Muscle layer of colon (tissue), 2 donors: ENCODE data around the gene SLC25A2.
"Not testable (repeated sequence)": the region's sequence is repeated elsewhere in the genome, so short reads cannot be mapped to it uniquely, and the experiment has no call there.

ENCODE experiments used
- H3K27ac ChIP-seq: one replicate; pipeline ENCODE4 v1.7.0; 2013; ENCODE audit warnings: low read depth, mild to moderate bottlenecking, low read length, moderate library complexity
- H3K27me3 ChIP-seq, 2 donors: one replicate each; pipeline ENCODE4 v1.7.0; 2013; ENCODE audit warnings: low read length in 2 of 2, mild to moderate bottlenecking in 2 of 2; ENCODE audit not compliant: insufficient read depth in 2 of 2, control insufficient read depth in 1 of 2
- H3K36me3 ChIP-seq: one replicate; pipeline ENCODE4 v1.7.0; 2013; ENCODE audit warnings: mild to moderate bottlenecking, low read length; ENCODE audit not compliant: insufficient read depth
- H3K4me1 ChIP-seq: one replicate; pipeline ENCODE4 v1.7.0; 2013; ENCODE audit warnings: mild to moderate bottlenecking, low read length; ENCODE audit not compliant: insufficient read depth
- H3K4me3 ChIP-seq, 2 donors: one replicate each; pipeline ENCODE4 v1.7.0; 2013; ENCODE audit warnings: low read length in 2 of 2, low read depth in 1 of 2, mild to moderate bottlenecking in 1 of 2, moderate library complexity in 1 of 2
- H3K9ac ChIP-seq: one replicate; pipeline ENCODE4 v1.7.0; 2013; ENCODE audit warnings: low read length
- H3K9me3 ChIP-seq: one replicate; pipeline ENCODE4 v1.7.0; 2013; ENCODE audit warnings: mild to moderate bottlenecking, low read length
- donor health status: abdominal sarcoma.
- donor health status: Adenocarcinoma of cecum.

Gene SLC25A2

GRCh38 chr5:141332571-141332970 lies 28.7 kb upstream of the SLC25A2 start:
- peaks cover 42% of the 10 kb centered on the region for H3K9me3 ChIP-seq
- H3K4me3 ChIP-seq, H3K27ac ChIP-seq, H3K4me1 ChIP-seq, H3K9ac ChIP-seq, H3K36me3 ChIP-seq, H3K27me3 ChIP-seq: not testable (repeated sequence)

DNA sequence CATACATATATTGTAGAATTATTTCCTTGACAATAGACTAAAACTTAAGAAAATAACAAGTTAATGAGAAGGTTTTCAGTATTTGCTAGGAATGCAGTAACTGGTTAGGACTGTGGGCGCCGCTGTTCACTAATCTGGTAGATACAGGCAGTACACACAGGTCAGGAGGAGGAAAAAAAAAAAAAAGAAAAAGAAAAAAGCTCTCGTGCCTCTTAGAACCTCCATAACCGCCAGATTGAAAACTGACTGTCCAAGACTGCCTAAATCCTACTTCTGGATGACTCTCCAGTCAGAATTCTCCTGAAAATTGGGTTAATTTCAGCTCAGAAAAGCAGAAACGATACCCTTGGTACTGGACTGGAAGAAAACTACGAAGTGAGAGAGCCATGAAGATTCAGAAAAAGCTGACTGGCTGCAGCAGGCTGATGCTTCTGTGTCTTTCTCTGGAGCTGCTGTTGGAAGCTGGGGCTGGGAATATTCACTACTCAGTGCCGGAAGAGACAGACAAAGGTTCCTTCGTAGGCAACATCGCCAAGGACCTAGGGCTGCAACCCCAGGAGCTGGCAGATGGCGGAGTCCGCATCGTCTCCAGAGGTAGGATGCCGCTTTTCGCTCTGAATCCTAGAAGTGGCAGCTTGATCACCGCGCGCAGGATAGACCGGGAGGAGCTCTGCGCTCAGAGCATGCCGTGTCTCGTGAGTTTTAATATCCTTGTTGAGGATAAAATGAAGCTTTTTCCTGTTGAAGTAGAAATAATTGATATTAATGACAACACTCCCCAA lies 26.6 kb upstream of the SLC25A2 start, which contains the start of gene PCDHGA1:
PCDHGA1 (plus strand) TSS at position 216 of the 782 bp plus-strand sequence.
- Histone ChIP-seq H3K4me1 (no peaks in the 10 kb centered on the region), H3K9ac (no peak within 1 kb of the TSS), H3K27ac (no peak within 1 kb of the TSS), H3K36me3 (no peaks in the 10 kb centered on the region), H3K4me3 (peak within 1 kb of the TSS in 1 of 2 donors; percentile 25), H3K27me3 (no peaks in the 10 kb centered on the region), H3K9me3 (peaks cover 46% of the 10 kb centered on the region)

- H3K9ac ChIP-seq: no peak overlapping the region
- H3K9me3 ChIP-seq: peaks cover 39% of the 10 kb centered on the region
- peak overlapping the region in 1 of 2 donors; percentile 28 for H3K4me3 ChIP-seq
- no peaks in the 10 kb centered on the region for H3K27me3 ChIP-seq
- H3K4me1 ChIP-seq: no peaks in the 10 kb centered on the region
- no peaks in the 10 kb centered on the region for H3K36me3 ChIP-seq
- no peak overlapping the region for H3K27ac ChIP-seq
Measured at GRCh38 chr5:141328231-141328630, 24.4 kb upstream of the SLC25A2 start.

GRCh38 chr5:141326088-141326854 lies 22.4 kb upstream of the SLC25A2 start:
- Histone ChIP-seq H3K9me3 (peaks cover 36% of the 10 kb centered on the region), H3K9ac (peak overlapping the region; percentile 38), H3K27me3 (no peaks in the 10 kb centered on the region), H3K4me1 (no peaks in the 10 kb centered on the region), H3K36me3 (no peaks in the 10 kb centered on the region), H3K27ac (no peak overlapping the region), H3K4me3 (peak overlapping the region; percentile 37 to 72)

DNA sequence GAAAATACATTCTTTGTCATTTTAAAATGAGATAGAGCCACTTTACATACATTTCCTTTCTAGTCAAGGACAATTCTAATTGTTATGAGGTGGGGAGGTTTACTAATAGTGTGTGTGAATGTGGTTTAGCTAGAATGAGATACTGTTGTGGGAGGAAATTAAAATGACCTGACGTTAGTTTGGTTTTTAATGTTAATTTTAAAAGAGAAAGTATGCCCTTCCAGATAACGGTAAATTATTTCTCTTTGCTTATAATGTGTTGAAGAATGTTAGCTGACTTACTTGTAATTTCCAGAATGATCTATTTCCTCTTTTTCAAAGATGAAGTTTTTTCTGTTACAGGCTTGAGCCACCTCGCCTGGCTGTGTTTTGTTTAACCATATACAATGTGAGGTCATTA lies 18.4 kb upstream of the SLC25A2 start:
- peaks cover 37% of the 10 kb centered on the region for H3K9me3 ChIP-seq
- no peak overlapping the region for H3K9ac ChIP-seq
- H3K27ac ChIP-seq: no peak overlapping the region
- H3K4me1 ChIP-seq: no peaks in the 10 kb centered on the region
- peaks cover 19% of the 10 kb centered on the region for H3K36me3 ChIP-seq
- no peaks in the 10 kb centered on the region for H3K27me3 ChIP-seq
- no peak overlapping the region for H3K4me3 ChIP-seq

DNA sequence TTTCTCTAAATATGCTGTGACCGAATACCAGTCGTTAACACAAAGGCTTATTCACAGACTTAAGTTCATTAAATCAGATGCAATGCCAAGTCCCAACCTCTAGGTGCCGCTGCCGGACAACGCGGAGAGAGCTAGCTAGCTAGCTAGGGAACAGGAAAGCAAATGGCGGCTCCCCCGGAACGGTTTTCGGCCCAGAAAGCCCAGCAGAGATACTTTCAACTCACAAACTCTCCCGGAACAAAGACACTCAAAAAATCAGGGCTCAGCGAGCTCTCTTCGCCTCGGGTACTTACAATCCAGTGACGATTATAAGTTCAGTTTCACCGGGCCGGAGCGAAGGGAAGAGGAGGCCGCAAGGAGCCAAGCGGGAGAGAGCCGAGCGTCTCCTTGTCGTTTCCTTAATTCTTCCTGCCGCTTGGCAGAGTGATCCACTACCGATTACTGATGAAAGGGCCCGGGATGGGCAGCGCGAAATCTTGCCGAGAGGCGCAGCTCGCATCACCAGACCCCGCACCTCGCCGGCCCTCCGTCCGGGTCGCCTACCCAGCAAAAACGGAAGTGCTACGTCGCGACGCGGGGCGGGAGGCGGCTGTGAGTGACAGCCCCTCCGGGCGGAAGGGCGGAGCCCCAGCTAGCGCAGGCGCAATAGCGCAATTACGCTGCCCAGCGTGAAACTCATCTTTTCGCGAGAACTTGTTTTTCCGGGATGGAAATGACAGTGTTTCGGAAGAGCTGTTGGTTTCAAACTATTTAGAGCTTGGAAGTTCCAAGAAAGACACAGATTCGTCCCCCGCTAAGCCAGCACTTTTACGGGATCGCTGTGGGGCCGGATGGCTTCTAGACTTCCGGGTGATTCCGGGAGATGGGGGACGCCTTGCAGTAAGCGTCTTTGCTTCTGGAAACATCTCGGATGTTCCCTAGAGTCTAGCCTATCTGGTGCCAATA lies 16.6 kb upstream of the SLC25A2 start, which contains the start of gene TAF7:
TAF7 (minus strand) TSS at position 560 of the 945 bp plus-strand sequence. CDS start 740 bp downstream, outside the sequence.
- peaks cover 19% of the 10 kb centered on the region for H3K36me3 ChIP-seq
- no peaks in the 10 kb centered on the region for H3K27me3 ChIP-seq
- H3K4me1 ChIP-seq: no peaks in the 10 kb centered on the region

GRCh38 chr5:141319699-141320098 lies 15.8 kb upstream of the SLC25A2 start:
- H3K9ac ChIP-seq: no peak overlapping the region
- H3K27ac ChIP-seq: no peak overlapping the region
- peak overlapping the region; percentile 98 for H3K4me3 ChIP-seq

More for the DNA sequence above, 16.6 kb upstream of the SLC25A2 start, which contains the start of gene TAF7:
- peak within 1 kb of the TSS; percentile 59 for H3K9ac ChIP-seq
- H3K4me3 ChIP-seq: peak within 1 kb of the TSS; percentile 98
- H3K27ac ChIP-seq: peak within 1 kb of the TSS; percentile 89
- H3K9me3 ChIP-seq: peaks cover 46% of the 10 kb centered on the region

GRCh38 chr5:141319202-141319601 lies 15.4 kb upstream of the SLC25A2 start:
- H3K27ac ChIP-seq: no peak overlapping the region
- peaks cover 52% of the 10 kb centered on the region for H3K9me3 ChIP-seq
- peak overlapping the region; percentile 98 for H3K4me3 ChIP-seq
- no peak overlapping the region for H3K9ac ChIP-seq
- H3K36me3 ChIP-seq: peaks cover 19% of the 10 kb centered on the region
- H3K4me1 ChIP-seq: no peaks in the 10 kb centered on the region
- no peaks in the 10 kb centered on the region for H3K27me3 ChIP-seq

More at GRCh38 chr5:141319699-141320098, 15.8 kb upstream of the SLC25A2 start:
- Histone ChIP-seq H3K9me3 (peaks cover 51% of the 10 kb centered on the region), H3K4me1 (no peaks in the 10 kb centered on the region), H3K36me3 (peaks cover 19% of the 10 kb centered on the region), H3K27me3 (no peaks in the 10 kb centered on the region)

GRCh38 chr5:141316963-141317362 lies 13.1 kb upstream of the SLC25A2 start:
- not testable (repeated sequence) for H3K4me1 ChIP-seq, H3K4me3 ChIP-seq, H3K27me3 ChIP-seq, H3K9ac ChIP-seq, H3K27ac ChIP-seq
- H3K9me3 ChIP-seq: peaks cover 55% of the 10 kb centered on the region
- peaks cover 19% of the 10 kb centered on the region for H3K36me3 ChIP-seq

DNA sequence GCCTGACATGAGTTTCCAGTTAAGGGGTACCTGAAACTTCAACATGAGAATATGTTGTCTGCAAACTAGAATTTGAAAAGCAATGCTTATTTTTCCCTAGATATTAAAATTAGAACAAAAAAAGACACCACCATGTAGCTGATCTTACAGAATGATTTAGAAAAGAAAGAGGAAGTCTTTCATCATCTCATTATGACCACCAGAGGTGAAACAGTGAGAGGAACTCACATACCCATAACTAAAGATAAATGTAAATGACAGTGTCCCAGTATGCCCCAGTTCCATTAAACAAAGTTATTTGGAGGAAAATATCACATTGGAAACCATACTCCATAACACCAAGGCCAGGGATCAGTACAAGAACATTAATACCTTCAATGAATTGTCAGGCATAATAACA lies 9.9 kb upstream of the SLC25A2 start:
- Histone ChIP-seq H3K4me1 (no peaks in the 10 kb centered on the region), H3K9me3 (peaks cover 52% of the 10 kb centered on the region), H3K27me3 (no peaks in the 10 kb centered on the region), H3K4me3 (no peak overlapping the region), H3K27ac (no peak overlapping the region), H3K36me3 (peaks cover 6% of the 10 kb centered on the region), H3K9ac (no peak overlapping the region)

DNA sequence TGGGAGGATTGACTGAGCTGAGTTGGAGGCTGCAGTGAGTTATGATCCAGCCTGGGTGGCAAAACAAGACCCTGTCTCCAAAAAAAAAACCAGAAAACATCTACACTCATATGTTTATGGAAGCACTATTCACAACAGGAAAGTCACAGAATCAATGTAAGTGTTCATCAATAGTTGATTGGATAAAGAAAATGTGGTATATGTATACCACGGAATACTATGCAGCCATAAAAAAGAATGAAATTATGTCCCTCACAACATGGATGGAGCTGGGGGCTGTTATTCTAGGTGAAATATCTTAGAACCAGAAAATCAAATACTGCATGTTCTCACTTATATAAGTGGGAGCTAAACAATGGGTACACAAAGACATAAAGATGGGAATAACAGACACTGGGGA lies 2.8 kb upstream of the SLC25A2 start:
- H3K4me3 ChIP-seq: no peak overlapping the region
- peaks cover 41% of the 10 kb centered on the region for H3K9me3 ChIP-seq
- H3K27me3 ChIP-seq: no peaks in the 10 kb centered on the region
- H3K27ac ChIP-seq: no peak overlapping the region
- no peaks in the 10 kb centered on the region for H3K4me1 ChIP-seq
- H3K36me3 ChIP-seq: no peaks in the 10 kb centered on the region
- no peak overlapping the region for H3K9ac ChIP-seq
